OCI-LY3 (cell line): ENCODE data around the gene PKP3.

Experiments
- H2AFZ ChIP-seq: fragments of 200-600, 300-600 bp; shearing (Covaris generic); 2 replicates; pipeline ENCODE4 v1.6.0; 2014; ENCODE audit warnings: antibody characterized with exemption, low read depth, low read length
- H3K27ac ChIP-seq: fragments of 200-600, 300-600 bp; sonication (generic); 2 replicates; pipeline ENCODE4 v1.5.1; 2014; ENCODE audit warnings: mild to moderate bottlenecking, low read length, moderate library complexity, mixed read lengths
- H3K27me3 ChIP-seq: fragments of 200-600, 300-600 bp; sonication (generic); 2 replicates; pipeline ENCODE4 v1.6.1; 2014; ENCODE audit warnings: low read depth, low read length, mixed read lengths
- H3K36me3 ChIP-seq: fragments of 200-600, 300-600 bp; sonication (generic); replicated peaks from 2 replicates; pipeline ENCODE3; 2014; ENCODE audit warnings: low read depth, low read length, mixed read lengths
- H3K4me1 ChIP-seq: fragments of 300-600, 200-600 bp; sonication (generic); 2 replicates; pipeline ENCODE4 v1.6.1; 2014; ENCODE audit warnings: low read length, mixed read lengths
- H3K4me2 ChIP-seq: fragments of 200-600, 300-600 bp; sonication (generic); 2 replicates; pipeline ENCODE4 v1.6.1; 2014; ENCODE audit warnings: low read length, mixed read lengths
- H3K4me3 ChIP-seq: fragments of 300-600, 200-600 bp; sonication (generic); 2 replicates; pipeline ENCODE4 v1.5.1; 2014; ENCODE audit warnings: antibody characterized with exemption, mild to moderate bottlenecking, low read length, moderate library complexity
- H3K79me2 ChIP-seq: fragments of 300-600, 200-600 bp; shearing (Covaris generic); 2 replicates; pipeline ENCODE4 v1.6.1; 2014; ENCODE audit warnings: mild to moderate bottlenecking, low read length, mixed read lengths
- H3K9ac ChIP-seq: fragments of 300-600, 200-600 bp; shearing (Covaris generic); 2 replicates; pipeline ENCODE4 v1.6.0; 2014; ENCODE audit warnings: mild to moderate bottlenecking, low read length, moderate library complexity
- H3K9me3 ChIP-seq: fragments of 200-600, 300-600 bp; shearing (Covaris generic); 2 replicates; pipeline ENCODE4 v1.6.1; 2014; ENCODE audit warnings: low read length, mixed read lengths; ENCODE audit not compliant: insufficient read depth
- H4K20me1 ChIP-seq: fragments of 200-600, 300-600 bp; sonication (generic); 2 replicates; pipeline ENCODE4 v1.6.1; 2016; ENCODE audit warnings: low read length, mixed read lengths; ENCODE audit not compliant: insufficient read depth
- EZH2phosphoT487 ChIP-seq: fragments of 200-600 bp; shearing (Covaris generic); IDR thresholded peaks from 2 replicates; pipeline ENCODE4 v1.6.1; 2018; ENCODE audit warnings: antibody characterized with exemption, mixed run types, low read depth
- TF ChIP-seq, protein P1 (sequence below): fragments of 200-600, 300-600 bp; sonication (generic); IDR thresholded peaks from 2 replicates; pipeline ENCODE4 v1.5.1; 2014; ENCODE audit warnings: antibody characterized with exemption, low read length, low read depth

Gene PKP3

DNA sequence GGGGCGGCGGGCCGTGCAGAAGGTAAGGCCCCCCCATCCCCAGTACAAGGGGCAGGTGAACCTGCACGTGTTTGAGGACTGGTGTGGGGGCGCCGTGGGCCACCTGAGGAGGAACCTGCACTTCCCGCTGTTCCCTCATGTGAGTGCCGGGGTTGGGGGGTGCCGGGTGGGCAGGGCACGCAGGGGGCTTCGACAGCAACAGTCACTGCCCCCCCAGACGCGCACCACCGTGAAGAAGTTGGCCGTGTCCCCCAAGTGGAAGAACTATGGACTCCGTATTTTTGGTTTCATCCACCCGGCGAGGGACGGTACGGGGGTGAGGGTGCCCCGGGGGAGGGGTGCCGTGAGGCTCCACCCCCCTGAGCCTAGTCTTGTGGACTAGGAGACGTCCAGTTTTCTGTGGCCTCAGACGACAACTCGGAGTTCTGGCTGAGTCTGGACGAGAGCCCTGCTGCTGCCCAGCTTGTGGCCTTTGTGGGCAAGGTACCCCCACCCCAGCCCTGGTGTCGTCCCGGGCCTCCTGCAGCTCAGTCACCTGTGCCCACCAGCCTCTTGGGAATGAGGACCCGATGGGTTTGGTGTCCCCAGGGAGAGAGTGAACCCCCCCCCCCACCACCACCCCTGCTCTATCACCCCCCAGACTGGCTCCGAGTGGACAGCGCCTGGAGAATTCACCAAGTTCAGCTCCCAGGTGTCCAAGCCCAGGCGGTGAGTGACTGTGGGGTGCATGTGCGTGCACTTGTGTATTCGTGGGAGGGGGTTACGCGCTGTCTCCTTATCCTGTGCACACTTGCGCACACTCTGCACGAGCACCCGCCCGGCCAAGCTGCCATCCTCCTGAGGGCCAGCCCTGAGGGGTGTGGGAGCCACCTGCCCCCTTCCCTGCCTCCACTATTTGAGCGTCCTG, 20.9 kb upstream of the PKP3 start:
- Histone ChIP-seq H4K20me1 (no peaks in the 10 kb centered on the region), H2AFZ (no peak overlapping the region), H3K79me2 (no peaks in the 10 kb centered on the region), H3K9me3 (no peaks in the 10 kb centered on the region), H3K4me2 (no peak overlapping the region), H3K27ac (no peak overlapping the region), H3K4me1 (no peaks in the 10 kb centered on the region), H3K36me3 (no peaks in the 10 kb centered on the region), H3K27me3 (no peaks in the 10 kb centered on the region), H3K9ac (no peak overlapping the region), H3K4me3 (no peak overlapping the region)
- TF ChIP-seq EZH2phosphoT487 = no peak
- TF ChIP-seq, protein P1, sequence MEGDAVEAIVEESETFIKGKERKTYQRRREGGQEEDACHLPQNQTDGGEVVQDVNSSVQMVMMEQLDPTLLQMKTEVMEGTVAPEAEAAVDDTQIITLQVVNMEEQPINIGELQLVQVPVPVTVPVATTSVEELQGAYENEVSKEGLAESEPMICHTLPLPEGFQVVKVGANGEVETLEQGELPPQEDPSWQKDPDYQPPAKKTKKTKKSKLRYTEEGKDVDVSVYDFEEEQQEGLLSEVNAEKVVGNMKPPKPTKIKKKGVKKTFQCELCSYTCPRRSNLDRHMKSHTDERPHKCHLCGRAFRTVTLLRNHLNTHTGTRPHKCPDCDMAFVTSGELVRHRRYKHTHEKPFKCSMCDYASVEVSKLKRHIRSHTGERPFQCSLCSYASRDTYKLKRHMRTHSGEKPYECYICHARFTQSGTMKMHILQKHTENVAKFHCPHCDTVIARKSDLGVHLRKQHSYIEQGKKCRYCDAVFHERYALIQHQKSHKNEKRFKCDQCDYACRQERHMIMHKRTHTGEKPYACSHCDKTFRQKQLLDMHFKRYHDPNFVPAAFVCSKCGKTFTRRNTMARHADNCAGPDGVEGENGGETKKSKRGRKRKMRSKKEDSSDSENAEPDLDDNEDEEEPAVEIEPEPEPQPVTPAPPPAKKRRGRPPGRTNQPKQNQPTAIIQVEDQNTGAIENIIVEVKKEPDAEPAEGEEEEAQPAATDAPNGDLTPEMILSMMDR = no peak

DNA sequence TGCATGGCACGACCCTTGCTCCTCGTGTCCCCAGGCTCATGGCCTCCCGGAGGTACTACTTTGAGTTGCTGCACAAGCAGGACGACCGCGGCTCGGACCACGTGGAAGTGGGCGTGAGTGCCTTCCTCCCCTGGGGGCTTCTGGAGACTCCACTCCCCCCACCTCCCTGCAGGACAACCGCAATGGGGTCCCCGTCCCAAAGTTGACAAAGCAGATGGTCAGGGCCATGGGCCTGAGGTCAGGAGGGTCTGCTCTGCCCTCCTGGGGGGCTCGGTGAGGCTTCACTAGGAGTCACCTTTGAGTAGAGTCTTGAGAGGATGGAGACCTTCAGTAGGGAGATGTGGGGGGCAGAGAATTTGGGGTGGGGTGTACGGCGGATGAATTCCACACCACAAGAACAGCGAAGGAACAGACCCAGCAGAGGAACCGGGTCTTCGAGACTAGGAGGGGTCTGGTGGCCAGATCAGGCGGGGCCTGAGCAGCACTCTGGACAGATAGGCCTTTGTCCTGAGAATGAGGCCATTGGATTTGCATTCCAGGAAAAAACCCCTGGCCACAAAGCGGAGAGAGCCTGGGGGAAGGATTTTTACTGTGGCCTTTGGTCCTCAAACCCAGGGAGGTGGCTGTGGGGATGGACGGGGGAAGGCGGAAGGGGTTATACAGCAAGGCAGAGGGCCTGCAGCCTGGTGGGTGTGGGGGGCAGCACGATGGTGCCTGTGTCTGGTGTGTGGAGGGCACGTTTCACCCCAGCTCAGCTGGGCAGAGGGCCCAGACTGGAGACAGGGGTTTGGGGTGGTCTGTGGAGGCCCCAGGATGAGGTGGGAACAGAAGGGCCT, 20.1 kb upstream of the PKP3 start:
- H3K36me3 ChIP-seq = no peaks in the 10 kb centered on the region

DNA sequence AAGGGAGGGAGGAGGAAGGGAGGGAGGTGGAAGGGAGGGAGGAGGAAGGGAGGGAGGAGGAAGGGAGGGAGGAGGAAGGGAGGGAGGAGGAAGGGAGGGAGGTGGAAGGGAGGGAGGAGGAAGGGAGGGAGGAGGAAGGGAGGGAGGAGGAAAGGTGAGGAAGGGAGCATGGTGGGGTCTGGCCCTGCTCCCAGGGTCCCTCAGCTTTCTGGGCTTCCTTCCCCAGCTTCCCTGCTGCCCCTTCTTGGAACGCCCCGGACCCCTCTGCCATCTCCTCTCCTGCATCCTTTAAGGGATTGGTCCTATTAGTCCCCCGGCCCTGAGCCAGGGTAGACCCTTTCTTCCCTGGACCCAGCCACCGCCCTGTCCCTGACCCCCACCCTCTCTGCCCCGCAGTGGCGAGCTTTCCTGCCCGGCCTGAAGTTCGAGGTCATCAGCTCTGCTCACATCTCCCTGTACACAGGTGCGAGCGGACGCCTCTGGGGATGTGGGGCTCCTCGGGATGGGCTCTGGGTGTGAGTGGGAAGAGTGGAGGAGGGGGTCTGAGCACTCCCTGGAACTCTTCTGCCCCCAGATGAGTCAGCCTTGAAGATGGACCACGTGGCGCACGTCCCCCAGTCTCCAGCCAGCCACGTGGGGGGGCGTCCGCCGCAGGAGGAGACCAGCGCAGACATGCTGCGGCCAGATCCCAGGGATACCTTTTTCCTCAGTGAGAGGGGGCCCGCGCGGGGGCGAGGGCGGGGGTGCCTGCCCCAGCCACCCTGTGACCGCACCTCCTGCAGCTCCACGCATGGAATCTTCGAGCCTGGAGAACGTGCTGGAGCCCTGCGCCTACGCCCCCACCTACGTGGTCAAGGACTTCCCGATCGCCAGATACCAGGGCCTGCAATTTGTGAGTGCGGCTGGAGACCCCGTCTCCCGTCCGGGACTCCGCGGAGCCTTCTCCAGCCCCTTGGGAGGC, 18.7 kb upstream of the PKP3 start:
- Histone ChIP-seq H3K36me3 (no peaks in the 10 kb centered on the region), H3K79me2 (no peaks in the 10 kb centered on the region), H3K9me3 (no peaks in the 10 kb centered on the region), H2AFZ (no peak overlapping the region), H4K20me1 (no peaks in the 10 kb centered on the region), H3K4me2 (no peak overlapping the region), H3K4me1 (no peaks in the 10 kb centered on the region), H3K27ac (no peak overlapping the region), H3K27me3 (no peaks in the 10 kb centered on the region), H3K4me3 (no peak overlapping the region), H3K9ac (no peak overlapping the region)
- TF ChIP-seq, protein P1 = no peak
- TF ChIP-seq EZH2phosphoT487 = no peak

More for the DNA sequence above, 20.1 kb upstream of the PKP3 start:
- Histone ChIP-seq H4K20me1 (no peaks in the 10 kb centered on the region), H3K4me2 (no peak overlapping the region), H3K4me3 (no peak overlapping the region), H3K27ac (no peak overlapping the region), H3K4me1 (no peaks in the 10 kb centered on the region), H3K9ac (no peak overlapping the region), H3K27me3 (no peaks in the 10 kb centered on the region), H3K9me3 (no peaks in the 10 kb centered on the region), H3K79me2 (no peaks in the 10 kb centered on the region), H2AFZ (no peak overlapping the region)
- no peak for TF ChIP-seq EZH2phosphoT487
- TF ChIP-seq, protein P1 = no peak
